GM21447 (cell line): Measurements from ENCODE around the gene DPM2.

Experiments used
- ATAC-seq: cut with Tn5 transposase; IDR thresholded peaks from one replicate; pipeline ENCODE4 v1.9.1; 2021; ENCODE audit not compliant: unreplicated experiment

The DPM2 gene

DNA sequence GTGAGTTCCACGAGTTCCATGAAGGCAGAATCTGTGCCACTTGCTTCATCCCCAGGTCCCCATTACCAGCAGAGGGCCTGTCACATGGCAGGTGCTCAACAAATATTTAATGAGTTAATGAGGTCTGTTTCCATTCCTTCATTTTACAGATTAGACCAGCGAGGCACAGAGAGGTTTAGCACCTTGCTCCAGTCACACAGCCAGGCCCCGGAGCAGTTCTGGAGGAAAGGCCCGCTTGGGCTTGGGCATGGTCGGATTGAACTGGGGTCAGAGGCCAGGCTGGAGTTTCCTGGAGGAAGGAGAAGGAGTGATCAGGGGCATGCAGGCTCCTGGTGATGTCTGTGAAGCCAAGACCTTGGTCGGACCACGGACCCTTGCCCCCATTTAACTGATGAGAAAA lies 16.9 kb downstream of the DPM2 start:
- ATAC-seq: no peak

DNA sequence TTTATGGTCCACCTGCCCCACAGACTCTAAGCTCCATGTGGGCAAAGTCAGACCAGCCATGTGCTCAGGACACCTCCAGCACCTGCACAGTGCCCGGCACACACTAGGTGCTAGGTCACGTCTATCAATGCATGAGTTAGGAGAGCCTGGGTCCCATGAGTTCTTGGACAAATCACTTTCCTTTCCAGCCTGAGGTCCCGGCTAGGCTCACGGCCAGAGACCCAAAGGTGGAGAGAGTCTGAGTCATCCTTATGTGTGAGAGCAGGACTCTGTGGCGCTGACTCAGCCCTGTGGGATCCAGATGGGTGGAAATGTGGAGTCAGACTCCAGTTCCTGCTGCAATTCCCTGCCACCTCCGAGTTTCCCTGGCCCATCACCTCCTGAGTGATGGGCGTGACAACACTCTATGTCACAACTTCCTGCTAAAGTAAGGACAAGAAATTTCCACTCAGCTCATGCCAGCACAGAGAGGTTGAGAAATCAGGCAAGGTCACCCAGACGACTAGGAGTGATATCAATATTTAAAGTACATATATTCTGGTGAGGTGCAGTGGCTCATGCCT lies 18.3 kb downstream of the DPM2 start:
- no peak for ATAC-seq

- no peak for ATAC-seq
These were observed 19.2 kb downstream of the DPM2 start for GRCh38 chr9:127918183-127919107.

GRCh38 chr9:127917603-127918002 lies 20.1 kb downstream of the DPM2 start:
- ATAC-seq: peak; percentile 34

DNA sequence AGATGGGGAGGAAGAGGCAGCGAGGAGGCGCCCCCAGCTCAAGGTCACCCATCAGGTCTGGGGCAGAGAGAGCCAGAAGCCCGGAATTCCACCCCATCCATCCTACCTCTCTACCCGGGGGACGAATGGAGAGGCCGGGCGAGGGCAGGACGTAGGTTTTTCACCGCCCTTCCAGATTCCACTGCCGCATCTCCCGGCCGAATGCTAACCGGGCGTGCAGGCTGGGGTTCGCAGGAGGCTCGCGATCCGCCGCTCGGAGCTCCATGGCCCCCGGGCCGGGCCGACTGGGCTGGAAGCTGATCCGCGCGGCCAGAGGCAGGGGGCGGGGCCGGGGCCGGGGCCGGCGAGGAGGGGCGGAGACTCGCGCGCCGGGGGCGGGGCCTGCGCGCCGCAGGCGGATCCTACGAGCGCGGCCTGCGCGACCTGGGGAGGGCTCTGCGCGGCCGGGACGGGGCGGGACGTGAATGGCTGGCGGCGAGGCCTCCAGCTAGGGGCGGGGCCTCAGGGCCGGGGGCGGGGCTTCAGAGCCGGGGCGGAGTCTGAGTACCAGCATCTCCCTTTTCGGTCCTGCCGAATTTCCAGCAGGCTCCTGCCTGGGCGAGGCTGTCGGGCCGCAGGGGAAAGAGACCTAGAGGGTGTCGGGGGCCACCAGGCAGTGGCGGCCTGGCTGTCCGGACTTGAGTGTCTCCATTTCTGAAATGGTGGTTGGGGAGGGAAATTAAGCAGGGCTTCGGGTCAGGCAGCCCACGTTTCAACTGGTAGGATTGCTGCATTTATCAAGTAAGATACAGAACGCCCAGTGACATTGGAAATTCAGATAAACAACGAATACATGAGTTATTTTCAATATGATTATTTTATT lies 20.7 kb downstream of the DPM2 start, which contains the start of gene ST6GALNAC4:
Gene ST6GALNAC4, minus strand, starts transcription at position 322 of the 862 bp plus-strand sequence. CDS start 622 bp downstream, outside the sequence.
- peak; percentile 51 for ATAC-seq

DNA sequence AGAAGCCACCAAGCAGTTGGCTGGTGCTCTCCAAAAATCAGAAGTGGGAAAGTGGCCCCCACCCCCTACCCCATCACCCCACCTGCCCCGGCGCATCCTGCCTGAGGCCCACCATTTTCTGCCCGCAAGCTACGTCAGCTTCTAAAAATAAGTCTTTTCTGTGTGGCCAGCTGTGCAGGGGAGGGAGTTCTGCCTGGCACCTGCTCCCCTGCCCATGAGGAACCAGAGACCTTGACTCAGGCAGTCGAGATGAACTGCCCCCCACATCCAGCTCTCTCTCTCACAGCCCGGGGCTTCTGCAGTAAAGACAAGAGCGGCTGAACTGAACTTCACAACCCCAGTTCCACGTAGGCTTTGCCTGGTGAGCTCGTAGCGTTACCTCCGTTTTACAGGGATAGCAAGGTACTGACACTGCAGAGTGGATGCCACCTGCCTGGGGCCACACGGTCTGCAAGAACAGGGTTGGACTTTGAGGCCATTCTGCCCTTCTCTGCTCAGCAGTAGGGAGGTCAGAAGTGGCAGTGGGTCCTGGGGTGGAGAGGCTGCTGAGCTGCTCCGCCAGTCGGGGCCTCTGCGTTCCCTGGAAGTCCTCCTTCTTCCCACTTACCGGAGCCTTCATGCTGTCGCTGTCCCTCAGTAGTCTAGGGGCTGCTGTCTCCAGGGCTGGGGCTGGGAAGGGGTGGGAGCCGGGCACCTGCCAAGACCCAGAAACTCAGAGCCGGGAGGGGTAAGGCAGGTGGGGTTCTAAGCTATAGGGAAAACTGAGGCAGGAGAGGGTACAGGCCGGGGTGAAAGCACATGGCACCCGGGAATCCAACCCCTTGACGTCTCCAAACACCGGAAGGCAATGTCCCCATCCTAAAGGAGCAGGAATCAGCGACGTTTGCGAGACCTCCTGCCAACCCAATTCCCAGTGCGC lies 21.6 kb downstream of the DPM2 start:
- peak; percentile 32 for ATAC-seq

DNA sequence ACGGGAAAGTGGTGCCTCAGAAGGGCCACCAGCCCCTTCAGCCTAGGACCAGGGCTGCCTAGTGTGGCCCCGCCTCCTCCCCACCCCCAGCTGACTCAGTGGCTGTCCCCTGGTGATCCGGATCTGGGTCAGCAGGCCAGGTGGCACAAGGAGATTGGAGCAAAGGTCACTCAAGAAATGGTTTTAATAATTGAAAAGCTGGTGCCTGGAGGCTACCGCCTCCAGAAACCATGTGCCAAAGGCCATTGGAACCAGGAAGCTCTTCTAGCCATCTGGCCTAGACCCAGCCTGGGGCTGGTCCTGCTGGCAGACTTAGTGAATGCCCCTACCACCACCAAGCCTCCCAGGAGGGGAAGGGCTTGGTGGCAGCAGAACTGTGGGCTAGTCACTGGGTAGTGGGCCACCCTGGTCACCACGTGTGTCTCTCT lies 22.3 kb downstream of the DPM2 start:
- no peak for ATAC-seq

DNA sequence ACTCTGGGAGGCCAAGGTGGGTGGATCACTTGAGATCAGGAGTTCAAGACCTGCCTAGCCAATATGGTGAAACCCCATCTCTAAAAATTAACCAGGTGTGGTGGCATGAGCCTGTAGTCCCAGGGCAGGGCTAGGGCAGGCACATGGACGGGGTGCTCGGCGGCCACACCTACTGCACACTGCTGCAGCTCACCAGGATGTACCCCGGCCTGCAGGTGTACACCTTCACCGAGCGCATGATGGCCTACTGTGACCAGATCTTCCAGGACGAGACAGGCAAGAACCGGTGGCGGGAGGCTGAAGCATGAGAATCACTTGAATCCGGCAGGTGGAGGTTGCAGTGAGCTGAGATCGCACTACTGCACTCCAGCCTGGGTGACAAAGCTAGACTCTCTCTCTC lies 24.0 kb downstream of the DPM2 start:
- no peak for ATAC-seq

DNA sequence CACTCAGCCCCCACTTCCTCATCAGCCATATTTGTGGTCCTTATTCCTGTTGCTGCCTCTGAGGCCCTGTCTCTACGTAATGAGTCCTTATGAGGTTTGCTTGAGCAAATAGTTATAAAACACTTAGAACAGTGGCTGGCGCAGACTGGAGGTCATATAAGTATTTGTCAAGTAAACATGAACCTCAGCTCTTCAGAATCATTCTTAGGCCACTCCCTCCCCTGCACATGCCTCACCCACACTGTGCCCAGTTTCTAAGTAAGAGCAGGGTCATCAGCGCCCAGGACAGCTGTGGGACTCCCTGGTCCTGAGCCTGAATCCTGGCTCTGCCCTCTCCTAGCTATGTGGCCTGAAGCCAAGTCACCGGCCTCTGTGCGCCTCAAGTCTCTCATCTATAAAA lies 24.8 kb downstream of the DPM2 start:
- no peak for ATAC-seq

- ATAC-seq: no peak
These were observed 25.4 kb downstream of the DPM2 start for GRCh38 chr9:127912296-127912695.

- no peak for ATAC-seq
These were observed 26.9 kb downstream of the DPM2 start for GRCh38 chr9:127910613-127911205.

DNA sequence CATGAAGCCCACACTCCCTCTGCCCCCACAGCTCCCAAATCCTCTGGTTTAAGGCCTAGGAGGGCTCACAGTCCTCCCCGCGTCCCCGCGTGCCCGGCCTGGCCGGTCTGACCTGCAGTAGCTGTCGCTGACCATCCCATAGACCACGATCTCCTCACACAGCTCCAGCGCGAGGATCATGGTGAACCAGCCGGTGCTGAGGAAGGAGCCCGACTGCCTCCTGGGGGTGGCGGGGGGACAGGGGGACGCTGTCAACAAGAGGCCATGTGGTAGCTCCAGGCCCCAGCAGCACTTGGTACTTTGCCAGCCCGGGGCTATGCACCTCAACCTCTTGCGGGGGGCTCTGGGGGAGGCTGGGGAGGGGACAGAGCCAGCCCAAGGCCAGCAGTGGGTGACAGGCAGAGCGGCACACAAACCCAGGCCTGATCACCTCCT lies 27.8 kb downstream of the DPM2 start:
- no peak for ATAC-seq

- no peak for ATAC-seq
These were observed 29.1 kb downstream of the DPM2 start for GRCh38 chr9:127908660-127908926.

DNA sequence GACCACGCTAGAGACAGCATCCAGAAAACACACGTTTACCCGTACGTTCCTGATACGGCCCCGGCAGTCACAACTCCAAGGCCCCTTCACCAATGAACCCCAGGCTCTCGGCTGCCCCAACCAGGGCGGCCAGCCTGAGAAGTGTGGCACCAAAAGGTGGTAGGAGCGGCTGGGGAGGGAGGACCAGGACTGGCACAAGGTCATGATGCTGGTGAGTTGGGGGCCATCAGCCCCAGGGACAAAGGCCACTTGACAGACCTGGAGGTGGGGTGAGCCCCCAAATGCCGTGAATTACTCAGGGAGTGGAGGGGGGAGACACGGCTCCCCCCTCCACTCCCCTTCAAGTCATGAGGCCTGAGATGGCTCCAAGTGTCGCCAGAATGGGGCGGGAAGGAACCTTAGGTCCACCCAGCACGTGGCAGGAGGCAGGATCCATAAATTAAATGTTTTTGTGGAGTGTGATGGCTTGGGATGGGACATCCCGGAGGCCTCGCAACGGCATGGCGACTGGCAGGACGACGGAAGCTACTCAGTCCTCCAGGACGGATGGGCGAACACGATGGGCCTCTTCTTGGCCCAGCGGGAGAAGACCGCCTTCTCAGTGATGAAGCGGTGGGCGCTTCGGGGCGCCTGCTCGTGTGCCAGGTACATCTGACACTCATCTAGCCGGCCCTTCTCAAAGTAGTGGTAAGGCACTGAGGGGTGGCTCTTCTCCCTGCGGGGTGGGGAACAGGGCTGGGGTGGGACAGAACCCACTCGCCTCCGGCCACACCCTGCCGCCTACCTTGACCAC lies 29.6 kb downstream of the DPM2 start:
- ATAC-seq: no peak

DNA sequence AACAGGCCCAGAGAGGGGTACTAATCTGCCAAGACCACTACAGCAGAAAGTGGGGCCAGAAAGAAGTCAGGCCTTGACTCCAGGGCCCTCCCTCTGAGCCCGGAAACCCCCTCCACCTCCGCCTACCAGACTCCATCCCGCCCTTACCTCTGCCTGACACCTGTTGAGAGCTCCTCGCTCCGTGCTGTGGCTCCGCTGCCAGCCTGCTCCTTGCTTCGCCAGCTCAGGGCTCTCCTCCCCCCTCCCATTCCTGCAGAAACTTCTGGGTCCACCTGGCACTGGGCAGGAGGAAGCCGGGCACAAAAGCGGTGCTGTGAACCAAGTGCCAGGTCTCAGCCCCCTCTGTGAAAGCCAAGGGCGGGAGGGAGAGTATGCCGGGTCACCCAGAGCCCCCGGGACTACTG lies 31.9 kb downstream of the DPM2 start:
- ATAC-seq: no peak

DNA sequence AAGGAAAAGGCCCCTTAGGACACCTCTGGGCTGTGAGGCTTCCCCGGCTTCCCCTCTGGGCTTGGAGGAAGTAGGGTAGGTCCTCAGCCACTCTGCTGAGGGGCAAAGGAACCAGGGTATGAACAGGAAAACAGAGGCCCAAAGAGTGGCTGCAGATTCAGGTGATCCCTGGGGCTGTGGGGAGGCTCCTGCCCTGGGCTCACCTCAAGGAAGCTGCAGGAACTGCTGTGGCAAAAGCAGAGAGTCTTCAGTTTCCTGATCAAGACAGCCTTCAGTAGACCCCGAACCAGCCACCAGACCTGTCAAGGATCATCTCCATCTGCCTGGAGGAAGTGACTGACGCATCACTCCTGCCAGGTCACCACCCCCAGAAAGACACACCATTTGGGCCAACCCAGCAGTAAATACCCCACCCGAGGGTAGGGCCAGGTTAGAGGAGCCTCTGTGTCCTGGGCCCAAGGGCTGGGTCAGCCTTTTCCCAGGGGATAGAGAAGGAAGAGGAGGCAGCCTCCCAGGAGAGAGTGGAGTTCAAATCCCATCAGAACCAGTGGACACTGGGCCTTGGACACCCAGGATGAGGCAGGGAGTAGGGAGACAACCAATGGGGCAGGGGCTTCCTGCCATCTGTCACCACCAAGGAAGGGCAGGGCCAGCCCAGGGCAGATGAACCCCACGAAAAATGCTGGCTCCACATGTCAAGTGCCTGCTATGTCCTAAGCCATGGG lies 32.5 kb downstream of the DPM2 start:
- peak; percentile 25 for ATAC-seq

- no peak for ATAC-seq
These were observed 33.1 kb downstream of the DPM2 start for GRCh38 chr9:127904561-127905003.
